Adrenal gland (tissue), 12 donors: ENCODE results near the gene GALNTL6. TPM values are rescaled to one million over a fixed set of nuclear protein-coding genes. Genes with fewer than 3 reads are reported as not detected.

Source experiments
- DNase-seq, 7 donors: peaks; one replicate each; pipeline ENCODE4 v3.0.0-alpha.2; 2019 to 2020
- H3K27ac ChIP-seq, 5 donors: fragments of 200-600 bp; sonication (generic) in 4 of 5; 1 replicate in 3 of 5; 2 replicates in 2 of 5; pipeline versions ENCODE4 v1.5.1 to v1.8.0; 2016 to 2020; ENCODE audit warnings: mild to moderate bottlenecking in 1 of 5
- H3K27me3 ChIP-seq: fragments of 200-600 bp; 2 replicates; pipeline ENCODE4 v1.8.0; 2021
- H3K36me3 ChIP-seq, 2 donors: fragments of 200-600 bp; replicated peaks in 1 of 2; 1 replicate in 1 of 2; 2 replicates in 1 of 2; pipeline versions ENCODE4 v1.5.1 to v1.8.0; 2018 to 2022
- H3K4me1 ChIP-seq, 2 donors: fragments of 200-600 bp; replicated peaks in 1 of 2; 1 replicate in 1 of 2; 2 replicates in 1 of 2; pipeline versions ENCODE4 v1.5.1 to v1.8.0; 2018 to 2021
- H3K4me3 ChIP-seq, 4 donors: fragments of 200-600 bp; sonication (generic) in 3 of 4; one replicate each; pipeline ENCODE4 v1.5.1; 2016 to 2018
- H3K9me3 ChIP-seq, 3 donors: fragments of 200-600 bp; sonication (generic) in 1 of 3; replicated peaks in 1 of 3; 1 replicate in 2 of 3; 2 replicates in 1 of 3; pipeline versions ENCODE4 v1.5.1 to v1.8.0; 2016 to 2021
- POLR2A ChIP-seq, 2 donors: fragments of 450-650 bp; IDR thresholded peaks; one replicate each; pipeline ENCODE4 v1.6.1; 2017; ENCODE audit warnings: antibody characterized with exemption in 2 of 2, mild to moderate bottlenecking in 2 of 2, moderate library complexity in 1 of 2
- WGBS, 4 donors: extraction: QIAGEN DNeasy Blood & Tissue Kit in 2 of 4; methylation state at CpG; one replicate each; pipeline versions ENCODE4 v1.1.5 to v1.1.7; 2013 to 2017; 5-methylcytosine and 5-hydroxymethylcytosine counted together
- intact Hi-C, 2 donors: fragments of 100-400 bp; cut with DNase I; formaldehyde crosslinking; loops; one replicate each; pipeline versions ENCODE4 v1.14.1 to v1.15.0; 2022 to 2023
- polyA plus RNA-seq, 3 donors: library from polyadenylated mRNA; stranded (reverse); fragments of 200-250 nt in 2 of 3; fragments of 350-450 nt in 1 of 3; fragmentation: Illumina TruSeq in 1 of 3; extraction: RNeasy Lipid Tissue Mini Kit (QIAGEN cat#74804) in 1 of 3; gene quantifications; one replicate each; pipeline ENCODE4 v1.2.3, GENCODE V29; 2013 to 2014
- total RNA-seq, 9 donors: library from RNA; depleted of rRNA in 4 of 9; stranded (reverse); fragments of >200 nt in 4 of 9; fragments of 120-200 nt in 1 of 9; fragmentation: NEBNext Ultra II Directional in 1 of 9; extraction: Animal tissue kit (Norgen Biotek cat#: 25700) in 1 of 9; gene quantifications; one replicate each; pipeline versions ENCODE4 v1.1.0 to v1.2.4, GENCODE V29; 2013 to 2023
- TF ChIP-seq, protein P1 (sequence below), 6 experiments: fragments of 450-650 bp in 4 of 6; fragments of 200-600 bp in 2 of 6; sonication (generic) in 1 of 6; IDR thresholded peaks; 1 replicate in 5 of 6; 2 replicates in 1 of 6; pipeline versions ENCODE4 v1.5.1 to v1.8.0; 2016 to 2021; ENCODE audit warnings: antibody characterized with exemption in 6 of 6, mild to moderate bottlenecking in 2 of 6, moderate library complexity in 1 of 6
- donor health status: healthy with polysubstance abuse.
- donor health status: Bipolar disorder and iron deficiency.
- donor health status: DM: yes; HTN: yes; CAD: no.
- donor health status: DM: no; HTN: no; CAD: no.
- donor health status: DM: no; HTN: no; CAD: no.
- donor health status: DM: yes; HTN: yes; CAD: no.

The GALNTL6 gene
- total and polyA plus RNA-seq, 12 donors, result 0.10 to 0.96 (median 0.42) TPM; not detected in 1

- WGBS, 4 donors, result 76 to 85% (median 78%) methylated on average over 2 of the region's 2 CpGs
- H3K4me3 ChIP-seq, result no peak overlapping the region
- no peaks in the 10 kb centered on the region for H3K27me3 ChIP-seq
- no peaks in the 10 kb centered on the region for H3K4me1 ChIP-seq
- no peak overlapping the region for H3K27ac ChIP-seq
- peaks cover 0 to 5% (median 0%) of the 10 kb centered on the region in 3 donors for H3K9me3 ChIP-seq
- H3K36me3 ChIP-seq, result no peaks in the 10 kb centered on the region
- DNase-seq, result no peak
- intact Hi-C loops, result no loop called here
- TF ChIP-seq POLR2A (IDR thresholded peaks at IDR 0.05), result no peak
- TF ChIP-seq, protein P1, sequence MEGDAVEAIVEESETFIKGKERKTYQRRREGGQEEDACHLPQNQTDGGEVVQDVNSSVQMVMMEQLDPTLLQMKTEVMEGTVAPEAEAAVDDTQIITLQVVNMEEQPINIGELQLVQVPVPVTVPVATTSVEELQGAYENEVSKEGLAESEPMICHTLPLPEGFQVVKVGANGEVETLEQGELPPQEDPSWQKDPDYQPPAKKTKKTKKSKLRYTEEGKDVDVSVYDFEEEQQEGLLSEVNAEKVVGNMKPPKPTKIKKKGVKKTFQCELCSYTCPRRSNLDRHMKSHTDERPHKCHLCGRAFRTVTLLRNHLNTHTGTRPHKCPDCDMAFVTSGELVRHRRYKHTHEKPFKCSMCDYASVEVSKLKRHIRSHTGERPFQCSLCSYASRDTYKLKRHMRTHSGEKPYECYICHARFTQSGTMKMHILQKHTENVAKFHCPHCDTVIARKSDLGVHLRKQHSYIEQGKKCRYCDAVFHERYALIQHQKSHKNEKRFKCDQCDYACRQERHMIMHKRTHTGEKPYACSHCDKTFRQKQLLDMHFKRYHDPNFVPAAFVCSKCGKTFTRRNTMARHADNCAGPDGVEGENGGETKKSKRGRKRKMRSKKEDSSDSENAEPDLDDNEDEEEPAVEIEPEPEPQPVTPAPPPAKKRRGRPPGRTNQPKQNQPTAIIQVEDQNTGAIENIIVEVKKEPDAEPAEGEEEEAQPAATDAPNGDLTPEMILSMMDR (IDR thresholded peaks at IDR 0.05), result no peak
Observed at GRCh38 chr4:172480471-172480870, 667.3 kb downstream of the GALNTL6 start.

DNA sequence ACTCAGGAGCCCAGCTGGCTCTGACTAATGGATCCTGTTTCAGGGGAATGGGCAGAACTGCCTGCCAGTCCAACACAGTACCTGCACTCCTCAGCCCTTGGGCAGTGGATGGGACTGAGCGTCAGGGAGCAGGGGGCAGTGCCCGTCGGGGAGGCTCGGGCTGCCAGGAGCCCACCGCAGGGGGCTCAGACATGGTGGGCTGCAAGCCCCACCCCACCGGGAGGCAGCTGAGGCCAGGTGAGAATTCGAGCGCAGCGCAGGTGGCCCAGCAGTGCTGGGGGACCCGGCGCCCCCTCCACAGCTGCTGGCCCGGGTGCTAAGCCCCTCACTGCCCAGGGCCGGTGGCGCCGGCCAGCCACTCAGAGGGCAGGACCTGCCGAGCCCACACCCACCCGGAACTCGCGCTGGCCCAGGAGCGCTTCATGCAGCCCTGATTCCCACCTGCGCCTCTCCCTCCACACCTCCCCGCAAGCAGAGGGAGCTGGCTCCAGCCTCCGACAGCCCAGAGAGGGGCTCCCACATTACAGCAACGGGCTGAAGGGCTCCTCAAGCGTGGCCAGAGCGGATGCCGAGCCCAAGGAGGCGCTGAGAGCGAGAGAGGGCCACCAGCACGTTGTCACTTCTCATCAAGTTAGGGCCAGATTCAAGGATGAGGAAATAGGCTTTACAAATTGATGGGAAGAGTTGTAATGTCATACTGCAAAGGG, 668.8 kb downstream of the GALNTL6 start:
- Histone ChIP-seq H3K27ac (no peak overlapping the region), H3K27me3 (no peaks in the 10 kb centered on the region), H3K9me3 (peaks cover 0 to 5% (median 0%) of the 10 kb centered on the region in 3 donors), H3K4me3 (no peak overlapping the region), H3K36me3 (no peaks in the 10 kb centered on the region), H3K4me1 (no peaks in the 10 kb centered on the region)
- intact Hi-C loops, result no loop called here
- 86 to 94% (median 90%) methylated on average over 13 to 30 of the region's 30 CpGs for WGBS, 4 donors
- TF ChIP-seq, protein P1 (IDR thresholded peaks at IDR 0.05), result no peak
- no peak for TF ChIP-seq POLR2A (IDR thresholded peaks at IDR 0.05)
- DNase-seq, result no peak

- Histone ChIP-seq H3K4me1 (no peaks in the 10 kb centered on the region), H3K4me3 (no peak overlapping the region), H3K27me3 (no peaks in the 10 kb centered on the region), H3K9me3 (peaks cover 0 to 5% (median 0%) of the 10 kb centered on the region in 3 donors), H3K27ac (no peak overlapping the region), H3K36me3 (no peaks in the 10 kb centered on the region)
- WGBS, 4 donors, result 79 to 85% (median 81%) methylated on average over 3 of the region's 3 CpGs
- intact Hi-C loops, result no loop called here
- TF ChIP-seq, protein P1 (IDR thresholded peaks at IDR 0.05), result no peak
- no peak for TF ChIP-seq POLR2A (IDR thresholded peaks at IDR 0.05)
- no peak for DNase-seq
Observed at GRCh38 chr4:172485007-172485406, 671.8 kb downstream of the GALNTL6 start.

GRCh38 chr4:172486531-172486930, 673.3 kb downstream of the GALNTL6 start:
- Histone ChIP-seq H3K4me1 (no peaks in the 10 kb centered on the region), H3K27ac (no peak overlapping the region), H3K9me3 (peaks cover 0 to 5% (median 0%) of the 10 kb centered on the region in 3 donors), H3K4me3 (no peak overlapping the region), H3K36me3 (no peaks in the 10 kb centered on the region), H3K27me3 (no peaks in the 10 kb centered on the region)
- intact Hi-C loops, result no loop called here
- TF ChIP-seq, protein P1 (IDR thresholded peaks at IDR 0.05), result no peak
- no peak for TF ChIP-seq POLR2A (IDR thresholded peaks at IDR 0.05)
- no peak for DNase-seq
- WGBS, 4 donors, result 63 to 77% (median 73%) methylated on average over 2 of the region's 2 CpGs
